Progenitor cell of endocrine pancreas (in vitro differentiated cells): Measurements from ENCODE around the gene SCGB3A2. TPM values are rescaled to one million over a fixed set of nuclear protein-coding genes. Genes with fewer than 3 reads are reported as not detected.

Experiments
- DNase-seq: peaks from one replicate; pipeline ENCODE4 v3.0.0; 2021; ENCODE audit warnings: low spot score; ENCODE audit not compliant: unreplicated experiment
- H3K27ac Mint-ChIP-seq: 2 replicates; pipeline ENCODE4 v1.8.0; 2021; ENCODE audit warnings: mild to moderate bottlenecking, moderate library complexity, mixed read lengths
- H3K27me3 Mint-ChIP-seq: 2 replicates; pipeline ENCODE4 v1.8.0; 2021; ENCODE audit warnings: mixed read lengths
- H3K36me3 Mint-ChIP-seq: 2 replicates; pipeline ENCODE4 v1.8.0; 2022; ENCODE audit warnings: mixed read lengths; ENCODE audit not compliant: insufficient read depth
- H3K4me1 Mint-ChIP-seq: 2 replicates; pipeline ENCODE4 v1.8.0; 2021; ENCODE audit warnings: low read depth, mixed read lengths
- H3K4me3 Mint-ChIP-seq: 2 replicates; pipeline ENCODE4 v1.8.0; 2021; ENCODE audit warnings: low read depth, mild to moderate bottlenecking, moderate library complexity, mixed read lengths
- H3K9me3 Mint-ChIP-seq: 2 replicates; pipeline ENCODE4 v1.8.0; 2021; ENCODE audit warnings: low read depth, mixed read lengths
- total RNA-seq: library from RNA; stranded (reverse); gene quantifications from 2 replicates; pipeline ENCODE4 v1.2.1, GENCODE V29; 2021
- TF ChIP-seq, protein P1 (sequence below): fragments of 200-600 bp; sonication (generic); IDR thresholded peaks from one replicate; pipeline ENCODE4 v1.5.0; 2021; ENCODE audit warnings: antibody characterized with exemption, mild to moderate bottlenecking; ENCODE audit not compliant: unreplicated experiment

SCGB3A2 gene
- total RNA-seq, 1 donor from 2014 or later, result not detected

DNA sequence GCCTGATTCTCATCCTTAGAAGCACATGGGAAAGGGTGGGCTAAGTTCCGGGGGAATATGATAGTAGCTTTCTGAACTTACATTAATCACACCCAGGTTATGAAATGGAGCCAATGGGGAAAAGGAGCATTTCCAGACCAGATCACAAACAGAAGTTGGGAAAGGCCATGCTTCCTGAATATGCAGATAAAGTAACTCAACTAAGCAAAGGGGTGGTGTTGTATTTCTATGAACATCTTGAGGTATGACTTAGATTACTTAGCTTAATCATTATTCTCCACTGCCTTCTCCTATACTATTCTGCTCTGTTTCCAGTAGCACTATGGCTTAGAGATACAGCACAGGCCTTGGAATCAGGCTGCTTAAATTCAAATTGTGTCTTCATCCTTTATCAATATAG lies 17.4 kb downstream of the SCGB3A2 start:
- H3K4me1 Mint-ChIP-seq, result peaks cover 5% of the 10 kb centered on the region

DNA sequence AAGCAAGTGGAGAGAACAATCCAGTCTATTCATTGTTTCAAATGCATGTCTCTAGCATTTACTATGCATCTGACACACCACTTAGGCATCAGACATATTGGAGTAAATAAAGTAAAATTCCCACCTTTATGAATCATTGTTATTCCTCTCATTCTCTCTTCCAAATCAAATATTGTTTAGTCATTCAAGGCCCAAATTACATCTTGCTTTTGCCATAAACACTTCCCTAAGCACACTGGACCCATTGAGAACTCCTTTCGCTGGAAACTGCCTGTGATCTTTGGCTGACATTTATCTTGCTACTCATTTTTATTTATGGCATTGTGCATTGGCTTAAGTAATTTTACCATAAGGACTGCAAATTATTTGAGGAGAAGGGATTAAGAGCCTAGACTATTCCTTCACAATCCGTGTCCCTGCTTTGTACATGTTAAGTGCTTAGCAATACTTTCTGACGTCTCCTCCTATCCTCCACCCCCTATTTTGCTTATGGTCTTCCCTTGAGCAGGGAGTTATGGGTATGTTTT lies 20.4 kb downstream of the SCGB3A2 start:
- Mint-ChIP-seq H3K27me3 (no peaks in the 10 kb centered on the region), H3K36me3 (no peaks in the 10 kb centered on the region), H3K27ac (no peak overlapping the region), H3K9me3 (no peaks in the 10 kb centered on the region), H3K4me1 (no peaks in the 10 kb centered on the region), H3K4me3 (no peak overlapping the region)
- DNase-seq, result no peak
- TF ChIP-seq, protein P1, sequence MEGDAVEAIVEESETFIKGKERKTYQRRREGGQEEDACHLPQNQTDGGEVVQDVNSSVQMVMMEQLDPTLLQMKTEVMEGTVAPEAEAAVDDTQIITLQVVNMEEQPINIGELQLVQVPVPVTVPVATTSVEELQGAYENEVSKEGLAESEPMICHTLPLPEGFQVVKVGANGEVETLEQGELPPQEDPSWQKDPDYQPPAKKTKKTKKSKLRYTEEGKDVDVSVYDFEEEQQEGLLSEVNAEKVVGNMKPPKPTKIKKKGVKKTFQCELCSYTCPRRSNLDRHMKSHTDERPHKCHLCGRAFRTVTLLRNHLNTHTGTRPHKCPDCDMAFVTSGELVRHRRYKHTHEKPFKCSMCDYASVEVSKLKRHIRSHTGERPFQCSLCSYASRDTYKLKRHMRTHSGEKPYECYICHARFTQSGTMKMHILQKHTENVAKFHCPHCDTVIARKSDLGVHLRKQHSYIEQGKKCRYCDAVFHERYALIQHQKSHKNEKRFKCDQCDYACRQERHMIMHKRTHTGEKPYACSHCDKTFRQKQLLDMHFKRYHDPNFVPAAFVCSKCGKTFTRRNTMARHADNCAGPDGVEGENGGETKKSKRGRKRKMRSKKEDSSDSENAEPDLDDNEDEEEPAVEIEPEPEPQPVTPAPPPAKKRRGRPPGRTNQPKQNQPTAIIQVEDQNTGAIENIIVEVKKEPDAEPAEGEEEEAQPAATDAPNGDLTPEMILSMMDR, result no peak

More for the DNA sequence above, 17.4 kb downstream of the SCGB3A2 start:
- Mint-ChIP-seq H3K27ac (no peak overlapping the region), H3K27me3 (no peaks in the 10 kb centered on the region), H3K36me3 (no peaks in the 10 kb centered on the region), H3K9me3 (no peaks in the 10 kb centered on the region), H3K4me3 (no peak overlapping the region)
- TF ChIP-seq, protein P1, result no peak
- DNase-seq, result no peak

DNA sequence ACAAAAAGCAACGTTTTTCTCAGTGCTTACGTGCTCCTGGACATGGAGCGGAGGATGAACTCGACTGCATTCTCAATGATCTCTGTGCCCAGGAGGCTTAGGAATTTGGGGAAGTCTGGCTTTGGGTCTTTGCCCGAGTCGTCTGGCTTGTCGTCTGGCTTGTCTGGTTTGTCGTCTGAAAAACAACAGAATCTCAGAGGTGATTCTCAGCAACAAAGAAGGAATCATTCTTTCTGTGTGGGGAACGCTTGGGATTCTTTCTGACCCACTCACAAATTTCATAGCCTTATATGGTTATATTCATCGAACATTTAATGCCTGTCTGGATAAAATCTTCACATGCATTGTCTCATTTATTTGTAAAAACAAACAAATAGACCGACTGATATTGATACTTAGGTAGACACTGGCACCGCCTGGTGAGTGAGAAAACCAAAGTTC lies 23.1 kb downstream of the SCGB3A2 start:
- Mint-ChIP-seq H3K4me1 (peaks cover 2% of the 10 kb centered on the region), H3K27me3 (no peaks in the 10 kb centered on the region), H3K4me3 (no peak overlapping the region), H3K9me3 (no peaks in the 10 kb centered on the region), H3K36me3 (no peaks in the 10 kb centered on the region), H3K27ac (no peak overlapping the region)
- TF ChIP-seq, protein P1, result no peak
- DNase-seq, result no peak

DNA sequence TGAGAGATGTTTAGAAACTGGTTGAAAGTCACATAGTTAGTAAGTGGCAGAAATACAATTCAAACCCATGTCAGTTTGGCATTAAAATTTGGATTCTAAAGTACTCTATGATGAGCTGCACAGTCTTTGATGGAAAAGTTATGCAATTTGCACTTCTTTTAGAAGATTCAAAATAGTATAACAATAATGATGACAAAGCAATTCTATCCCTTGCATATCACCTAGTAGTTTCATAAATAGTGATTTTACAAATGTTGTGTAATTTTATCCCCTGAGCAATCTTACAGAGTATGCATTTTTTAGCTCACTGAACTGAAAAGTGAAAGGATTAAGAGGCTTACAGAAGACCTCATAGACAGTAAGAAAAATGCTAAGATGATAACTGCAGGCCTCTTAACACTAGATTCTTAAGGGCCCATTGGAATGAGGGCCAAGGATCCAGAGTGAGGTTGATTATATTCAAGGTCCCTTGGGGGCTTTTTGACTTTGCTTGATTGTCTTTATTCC lies 24.2 kb downstream of the SCGB3A2 start:
- no peak overlapping the region for H3K27ac Mint-ChIP-seq
- no peaks in the 10 kb centered on the region for H3K27me3 Mint-ChIP-seq
- H3K4me3 Mint-ChIP-seq, result no peak overlapping the region
- no peak for DNase-seq
- peaks cover 2% of the 10 kb centered on the region for H3K4me1 Mint-ChIP-seq
- no peaks in the 10 kb centered on the region for H3K36me3 Mint-ChIP-seq
- TF ChIP-seq, protein P1, result no peak
- H3K9me3 Mint-ChIP-seq, result no peaks in the 10 kb centered on the region

DNA sequence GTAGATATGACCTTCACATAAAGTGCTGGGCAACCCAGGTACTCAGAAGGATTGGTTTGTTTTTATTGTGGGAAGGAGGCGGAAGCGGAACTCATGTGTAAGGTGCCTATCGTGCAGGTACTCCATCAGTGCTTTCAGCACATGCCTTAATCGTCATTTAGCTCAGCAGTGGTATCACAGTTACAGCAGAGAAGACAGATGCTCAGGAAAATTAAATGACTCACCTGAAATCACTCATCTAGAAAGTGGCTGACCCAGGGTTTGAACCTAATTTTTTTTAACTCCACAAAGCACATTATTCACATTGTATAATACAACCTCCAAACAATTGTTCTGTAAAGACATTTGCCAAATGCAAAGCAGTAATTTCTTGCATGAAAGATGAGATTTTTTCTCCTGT lies 25.6 kb downstream of the SCGB3A2 start:
- no peaks in the 10 kb centered on the region for H3K36me3 Mint-ChIP-seq
- TF ChIP-seq, protein P1, result no peak
- DNase-seq, result no peak
- H3K27ac Mint-ChIP-seq, result no peak overlapping the region
- H3K9me3 Mint-ChIP-seq, result no peaks in the 10 kb centered on the region
- no peaks in the 10 kb centered on the region for H3K27me3 Mint-ChIP-seq
- peaks cover 2% of the 10 kb centered on the region for H3K4me1 Mint-ChIP-seq
- no peak overlapping the region for H3K4me3 Mint-ChIP-seq
